DND-41 (cell line): ENCODE data around the gene CLN6.

Source experiments
- ATAC-seq: fragments of 200-7000 bp; cut with Tn5 transposase; 3 replicates; pipeline ENCODE4 v1.9.1; 2021; ENCODE audit warnings: low read depth; ENCODE audit not compliant: insufficient read depth
- DNase-seq: peaks from one replicate; pipeline ENCODE4 v3.0.0-alpha.2; 2020
- H2AFZ ChIP-seq: 2 replicates; pipeline ENCODE4 v1.6.0; 2012; ENCODE audit warnings: low read depth, low read length
- H3K27ac ChIP-seq: 2 replicates; pipeline ENCODE4 v1.5.1; 2012; ENCODE audit warnings: low read length, inconsistent platforms
- H3K27me3 ChIP-seq: fragments of 200-600 bp; sonication (generic); 2 replicates; pipeline ENCODE4 v1.6.0; 2012; ENCODE audit warnings: low read length, mild to moderate bottlenecking, inconsistent platforms; ENCODE audit not compliant: insufficient read depth, poor library complexity
- H3K36me3 ChIP-seq: 2 replicates; pipeline ENCODE4 v1.5.1; 2012; ENCODE audit warnings: low read length, inconsistent platforms; ENCODE audit not compliant: insufficient read depth
- H3K4me1 ChIP-seq: 2 replicates; pipeline ENCODE4 v1.5.1; 2012; ENCODE audit warnings: mild to moderate bottlenecking, low read length; ENCODE audit not compliant: insufficient read depth
- H3K4me2 ChIP-seq: 2 replicates; pipeline ENCODE4 v1.6.0; 2012; ENCODE audit warnings: mild to moderate bottlenecking, moderate library complexity, low read length, inconsistent platforms; ENCODE audit not compliant: insufficient read depth
- H3K4me3 ChIP-seq, 2 experiments: fragments of 200-600 bp in 1 of 2; shearing (Covaris generic) in 1 of 2; 2 replicates each; pipeline ENCODE4 v1.5.1; 2012 to 2016; ENCODE audit warnings: inconsistent platforms in 2 of 2, low read length in 2 of 2, mild to moderate bottlenecking in 2 of 2, low read depth in 1 of 2, moderate library complexity in 1 of 2
- H3K79me2 ChIP-seq: 2 replicates; pipeline ENCODE4 v1.6.0; 2012; ENCODE audit warnings: low read length, inconsistent platforms; ENCODE audit not compliant: insufficient read depth
- H3K9ac ChIP-seq: 2 replicates; pipeline ENCODE4 v1.6.0; 2012; ENCODE audit warnings: low read depth, mild to moderate bottlenecking, inconsistent platforms, low read length, moderate library complexity
- H3K9me3 ChIP-seq: 2 replicates; pipeline ENCODE4 v1.5.1; 2012; ENCODE audit warnings: low read length, moderate library complexity, mild to moderate bottlenecking, inconsistent platforms; ENCODE audit not compliant: insufficient read depth, severe bottlenecking
- H4K20me1 ChIP-seq: 2 replicates; pipeline ENCODE4 v1.6.0; 2012; ENCODE audit warnings: low read length; ENCODE audit not compliant: insufficient read depth
- EZH2 ChIP-seq: IDR thresholded peaks from 3 replicates; pipeline ENCODE4 v1.6.1; 2012; ENCODE audit warnings: borderline replicate concordance, low read depth, mild to moderate bottlenecking, moderate library complexity, low read length, inconsistent platforms; ENCODE audit not compliant: severe bottlenecking
- TF ChIP-seq, protein P1 (sequence below): IDR thresholded peaks from 2 replicates; pipeline ENCODE4 v1.5.1; 2012; ENCODE audit warnings: borderline replicate concordance, low read length, moderate library complexity, mild to moderate bottlenecking; ENCODE audit not compliant: poor library complexity, severe bottlenecking; ENCODE audit errors: extremely low read depth

Gene CLN6

DNA sequence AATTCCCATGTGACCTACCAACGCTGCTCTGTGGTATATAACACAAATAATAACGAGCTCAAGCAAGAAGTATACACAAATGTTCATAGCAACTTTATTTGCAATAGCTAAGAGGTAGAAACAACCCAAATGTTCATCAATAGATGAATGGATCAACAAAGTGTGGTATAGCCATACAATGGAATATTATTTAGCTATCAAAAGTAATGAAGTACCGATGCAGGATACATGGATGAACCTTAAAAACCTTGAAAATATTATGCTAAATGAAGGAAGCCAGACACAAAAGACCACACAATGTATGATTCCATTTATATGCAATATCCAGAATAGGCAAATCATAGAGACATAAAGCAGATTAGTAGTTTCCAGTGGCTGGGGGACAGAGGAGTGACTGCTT is 32.5 kb upstream of the CLN6 start:
- no peaks in the 10 kb centered on the region for H3K9me3 ChIP-seq

DNA sequence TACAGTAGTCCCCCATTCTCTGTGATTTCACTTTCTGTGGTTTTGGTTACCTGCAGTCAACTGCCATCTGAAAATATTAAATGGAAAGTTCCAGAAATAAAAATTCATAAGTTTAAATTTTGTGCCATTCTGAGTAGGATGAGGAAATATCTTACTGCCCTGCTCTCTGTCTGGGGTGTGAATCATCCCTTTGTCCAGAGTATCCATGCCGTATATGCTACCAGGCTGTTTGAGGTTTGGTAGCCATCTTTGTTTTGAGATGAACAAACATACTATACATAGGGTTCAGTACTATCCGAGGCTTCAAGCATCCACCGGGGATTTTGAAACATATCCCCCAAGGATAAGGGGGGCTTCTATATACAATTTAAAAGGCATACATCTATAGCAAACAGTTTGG is 31.7 kb upstream of the CLN6 start:
- Histone ChIP-seq H3K9ac (no peak overlapping the region), H3K4me2 (no peak overlapping the region), H2AFZ (no peak overlapping the region), H3K9me3 (no peaks in the 10 kb centered on the region), H3K4me1 (no peaks in the 10 kb centered on the region), H3K27me3 (peaks cover 8% of the 10 kb centered on the region), H3K4me3 (no peak overlapping the region), H4K20me1 (no peaks in the 10 kb centered on the region), H3K27ac (no peak overlapping the region), H3K36me3 (no peaks in the 10 kb centered on the region), H3K79me2 (no peaks in the 10 kb centered on the region)
- DNase-seq (no peak), ATAC-seq (no peak)
- TF ChIP-seq, protein P1, sequence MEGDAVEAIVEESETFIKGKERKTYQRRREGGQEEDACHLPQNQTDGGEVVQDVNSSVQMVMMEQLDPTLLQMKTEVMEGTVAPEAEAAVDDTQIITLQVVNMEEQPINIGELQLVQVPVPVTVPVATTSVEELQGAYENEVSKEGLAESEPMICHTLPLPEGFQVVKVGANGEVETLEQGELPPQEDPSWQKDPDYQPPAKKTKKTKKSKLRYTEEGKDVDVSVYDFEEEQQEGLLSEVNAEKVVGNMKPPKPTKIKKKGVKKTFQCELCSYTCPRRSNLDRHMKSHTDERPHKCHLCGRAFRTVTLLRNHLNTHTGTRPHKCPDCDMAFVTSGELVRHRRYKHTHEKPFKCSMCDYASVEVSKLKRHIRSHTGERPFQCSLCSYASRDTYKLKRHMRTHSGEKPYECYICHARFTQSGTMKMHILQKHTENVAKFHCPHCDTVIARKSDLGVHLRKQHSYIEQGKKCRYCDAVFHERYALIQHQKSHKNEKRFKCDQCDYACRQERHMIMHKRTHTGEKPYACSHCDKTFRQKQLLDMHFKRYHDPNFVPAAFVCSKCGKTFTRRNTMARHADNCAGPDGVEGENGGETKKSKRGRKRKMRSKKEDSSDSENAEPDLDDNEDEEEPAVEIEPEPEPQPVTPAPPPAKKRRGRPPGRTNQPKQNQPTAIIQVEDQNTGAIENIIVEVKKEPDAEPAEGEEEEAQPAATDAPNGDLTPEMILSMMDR, result no peak
- no peak for TF ChIP-seq EZH2

More for the DNA sequence above, 32.5 kb upstream of the CLN6 start:
- Histone ChIP-seq H3K79me2 (no peaks in the 10 kb centered on the region), H4K20me1 (no peaks in the 10 kb centered on the region), H3K27ac (no peak overlapping the region), H2AFZ (no peak overlapping the region), H3K27me3 (peaks cover 8% of the 10 kb centered on the region), H3K9ac (no peak overlapping the region), H3K4me2 (no peak overlapping the region), H3K36me3 (no peaks in the 10 kb centered on the region), H3K4me1 (no peaks in the 10 kb centered on the region), H3K4me3 (no peak overlapping the region)
- ATAC-seq (no peak), DNase-seq (no peak)
- TF ChIP-seq EZH2, result no peak
- TF ChIP-seq, protein P1, result no peak

DNA sequence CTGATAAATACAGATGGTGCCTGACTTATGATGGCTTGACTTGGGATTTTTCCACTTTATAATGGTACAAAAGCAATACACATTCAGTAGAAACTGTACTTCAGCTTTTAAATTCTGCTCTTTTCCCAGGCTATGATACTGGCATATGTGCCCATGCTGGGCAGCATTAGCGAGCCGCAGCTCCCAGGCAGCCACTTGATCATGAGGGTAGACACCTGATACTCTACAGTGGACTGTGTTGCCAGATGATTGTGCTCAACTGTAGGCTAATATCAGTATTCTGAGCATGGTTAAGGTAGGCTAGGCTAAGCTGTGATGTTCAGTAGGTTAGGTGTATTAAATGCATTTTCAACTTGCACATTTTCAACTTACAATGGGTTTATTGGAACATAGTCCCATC is 30.4 kb upstream of the CLN6 start:
- Histone ChIP-seq H3K9me3 (no peaks in the 10 kb centered on the region), H3K27ac (no peak overlapping the region), H3K27me3 (peaks cover 8% of the 10 kb centered on the region), H3K36me3 (no peaks in the 10 kb centered on the region), H3K4me3 (no peak overlapping the region), H3K4me1 (no peaks in the 10 kb centered on the region), H3K4me2 (no peak overlapping the region), H4K20me1 (no peaks in the 10 kb centered on the region), H3K79me2 (no peaks in the 10 kb centered on the region), H3K9ac (no peak overlapping the region), H2AFZ (no peak overlapping the region)
- TF ChIP-seq, protein P1, result no peak
- TF ChIP-seq EZH2, result no peak
- DNase-seq, result no peak
- no peak for ATAC-seq

DNA sequence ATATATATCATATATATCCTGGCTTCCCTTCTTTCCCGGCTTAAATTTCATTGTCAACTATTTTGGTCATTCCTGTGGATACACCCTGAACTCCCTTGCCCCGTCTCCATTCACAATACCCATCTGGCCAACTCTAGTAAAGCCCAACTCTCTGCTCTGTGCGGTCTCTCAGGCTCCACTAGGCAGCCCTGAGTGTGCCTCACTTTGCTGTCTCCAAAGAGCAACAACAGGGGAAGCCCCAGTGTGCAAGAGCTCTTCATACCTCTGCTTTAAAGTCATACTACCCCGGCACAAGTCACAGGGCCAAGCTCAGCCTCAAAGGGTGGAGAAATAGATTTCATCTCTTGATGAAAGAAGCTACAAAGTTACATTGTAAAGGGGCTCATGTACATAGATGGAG is 29.2 kb upstream of the CLN6 start:
- TF ChIP-seq EZH2, result no peak
- TF ChIP-seq, protein P1, result no peak
- Histone ChIP-seq H3K4me1 (no peaks in the 10 kb centered on the region), H3K4me2 (no peak overlapping the region), H3K27ac (no peak overlapping the region), H3K36me3 (no peaks in the 10 kb centered on the region), H3K9ac (no peak overlapping the region), H3K27me3 (no peaks in the 10 kb centered on the region), H3K9me3 (no peaks in the 10 kb centered on the region), H2AFZ (no peak overlapping the region), H3K79me2 (no peaks in the 10 kb centered on the region), H4K20me1 (no peaks in the 10 kb centered on the region), H3K4me3 (no peak overlapping the region)
- no peak for DNase-seq
- ATAC-seq, result no peak
